Activated effector memory CD4-positive, alpha-beta T cell treated with anti-CD3 and anti-CD28 coated beads, Interleukin-2, amount 50 U/mL, for 16 hours (primary cell): ENCODE results near the gene SMARCD2.
A peak's percentile ranks its signal among the peaks of the same experiment; 100 is the strongest.

Experiments used
- DNase-seq: peaks from one replicate; pipeline ENCODE4 v3.0.0-alpha.2; 2020

Gene SMARCD2

DNA sequence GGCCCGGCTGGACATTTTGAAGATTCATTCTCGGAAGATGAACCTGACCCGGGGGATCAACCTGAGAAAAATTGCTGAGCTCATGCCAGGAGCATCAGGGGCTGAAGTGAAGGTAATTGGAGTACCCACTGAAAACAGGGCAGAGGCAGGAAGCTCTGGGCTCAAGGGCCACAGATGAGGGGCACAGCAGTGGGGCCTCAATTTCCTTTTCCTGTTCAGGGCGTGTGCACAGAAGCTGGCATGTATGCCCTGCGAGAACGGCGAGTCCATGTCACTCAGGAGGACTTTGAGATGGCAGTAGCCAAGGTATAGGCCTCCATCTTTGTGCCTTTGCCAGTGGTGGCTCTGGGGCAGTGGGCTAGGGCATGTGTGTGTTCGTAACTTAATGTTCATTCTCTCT lies 11.0 kb downstream of the SMARCD2 start:
- DNase-seq, result no peak

GRCh38 chr17:63830904-63831491 lies 11.5 kb downstream of the SMARCD2 start:
- no peak for DNase-seq

DNA sequence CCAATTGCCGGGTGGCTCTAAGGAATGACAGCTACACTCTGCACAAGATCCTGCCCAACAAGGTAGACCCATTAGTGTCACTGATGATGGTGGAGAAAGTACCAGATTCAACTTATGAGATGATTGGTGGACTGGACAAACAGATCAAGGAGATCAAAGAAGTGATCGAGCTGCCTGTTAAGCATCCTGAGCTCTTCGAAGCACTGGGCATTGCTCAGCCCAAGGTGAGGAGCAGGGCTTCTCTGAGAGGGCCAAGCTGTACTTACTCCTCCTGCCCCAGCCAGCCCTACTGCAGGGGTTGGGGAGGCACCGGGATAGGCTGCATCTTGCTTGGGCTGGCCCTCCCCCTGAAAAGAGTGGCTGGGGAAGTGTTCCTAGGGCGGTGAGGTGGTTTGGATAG lies 12.2 kb downstream of the SMARCD2 start:
- DNase-seq, result no peak

GRCh38 chr17:63828936-63829335 lies 13.5 kb downstream of the SMARCD2 start:
- no peak for DNase-seq

DNA sequence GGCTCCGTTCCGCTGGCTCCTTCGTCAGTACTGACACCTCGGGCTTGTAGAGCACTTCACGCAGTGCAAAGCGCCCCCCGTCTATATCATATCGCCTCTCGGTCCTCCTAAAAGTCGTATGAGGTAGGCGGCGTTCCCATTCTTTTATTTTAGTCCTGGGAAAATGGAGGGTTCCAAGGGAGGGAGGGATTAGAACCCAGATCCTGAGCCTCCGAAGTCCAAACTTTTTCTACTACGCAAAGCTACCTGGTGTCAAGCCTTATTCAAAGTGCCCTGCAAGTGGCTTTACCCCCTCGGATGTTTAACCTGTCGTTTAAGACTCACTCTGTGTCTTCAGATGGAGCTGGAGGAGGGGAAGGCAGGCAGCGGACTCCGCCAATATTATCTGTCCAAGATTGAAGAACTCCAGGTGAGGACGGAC lies 14.7 kb downstream of the SMARCD2 start:
- no peak for DNase-seq

- peak; percentile 98 for DNase-seq
Observed at GRCh38 chr17:63827002-63827800, 15.3 kb downstream of the SMARCD2 start, which contains the start of the genes FTSJ3 and PSMC5. Gene FTSJ3 (minus strand): TSS chr17:63827663. CDS start chr17:63826902, 761 bp downstream. Gene PSMC5 (plus strand): TSS chr17:63827431. CDS start chr17:63827491, 60 bp downstream.

- no peak for DNase-seq
Observed at GRCh38 chr17:63826468-63827001, 15.9 kb downstream of the SMARCD2 start.

DNA sequence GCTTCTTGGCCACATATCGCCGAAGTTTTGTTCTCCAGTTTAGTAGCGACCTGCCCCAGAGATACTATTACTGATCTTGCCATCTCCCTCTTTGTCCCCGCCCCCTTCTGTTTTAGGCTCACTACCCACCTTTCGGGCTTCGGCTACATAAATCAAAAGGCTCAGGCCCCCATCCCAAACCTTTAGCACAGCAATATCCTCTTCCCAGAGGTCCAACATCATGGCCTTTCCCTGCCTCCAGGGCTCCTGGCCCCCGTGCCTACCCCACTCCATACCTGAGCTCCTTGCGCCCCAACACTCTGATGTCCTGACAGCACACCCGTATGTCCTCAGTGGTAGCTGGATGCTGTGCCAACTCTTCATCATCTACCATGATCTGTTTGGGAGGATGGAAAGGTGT lies 18.1 kb downstream of the SMARCD2 start:
- no peak for DNase-seq

- no peak for DNase-seq
Observed at GRCh38 chr17:63823659-63824331, 18.7 kb downstream of the SMARCD2 start.

DNA sequence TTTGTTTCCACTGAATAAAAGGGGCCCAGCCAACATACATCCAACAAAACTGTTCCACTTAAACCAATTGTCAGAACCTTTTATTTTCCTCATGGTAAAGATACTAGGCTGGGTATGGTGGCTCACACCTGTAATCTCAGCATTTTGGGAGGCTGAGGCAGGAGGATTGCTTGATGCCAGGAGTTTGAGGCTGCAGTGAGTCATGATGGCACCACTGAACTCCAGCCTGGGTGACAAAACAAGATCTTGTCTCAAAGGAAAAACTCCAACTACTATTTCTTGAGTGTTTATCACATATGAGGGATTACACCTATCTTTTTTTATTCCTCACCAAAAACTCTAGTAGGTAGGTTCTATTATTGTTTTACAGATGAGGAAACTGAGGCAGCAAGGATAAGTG lies 19.9 kb downstream of the SMARCD2 start:
- no peak for DNase-seq

DNA sequence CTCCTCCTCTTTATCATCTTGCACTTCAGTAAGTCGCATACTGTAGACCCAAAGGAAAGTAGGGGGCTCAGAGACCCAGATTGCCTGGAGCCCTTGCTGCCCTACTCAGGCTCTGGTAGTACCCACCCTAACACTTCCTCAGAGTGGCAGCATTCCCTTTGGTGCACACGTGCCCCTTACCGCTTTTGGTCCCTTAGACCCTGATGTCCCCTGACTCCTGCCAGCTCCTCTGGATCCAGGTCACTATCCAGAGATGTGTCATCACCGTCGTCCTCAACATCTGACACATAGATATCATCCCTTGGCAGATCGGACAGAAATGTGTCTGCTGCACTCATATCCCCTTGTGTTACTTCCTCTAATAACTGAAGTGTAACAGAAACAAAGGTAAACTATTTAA lies 20.7 kb downstream of the SMARCD2 start:
- no peak for DNase-seq

- no peak for DNase-seq
Observed at GRCh38 chr17:63820963-63821561, 21.4 kb downstream of the SMARCD2 start.

DNA sequence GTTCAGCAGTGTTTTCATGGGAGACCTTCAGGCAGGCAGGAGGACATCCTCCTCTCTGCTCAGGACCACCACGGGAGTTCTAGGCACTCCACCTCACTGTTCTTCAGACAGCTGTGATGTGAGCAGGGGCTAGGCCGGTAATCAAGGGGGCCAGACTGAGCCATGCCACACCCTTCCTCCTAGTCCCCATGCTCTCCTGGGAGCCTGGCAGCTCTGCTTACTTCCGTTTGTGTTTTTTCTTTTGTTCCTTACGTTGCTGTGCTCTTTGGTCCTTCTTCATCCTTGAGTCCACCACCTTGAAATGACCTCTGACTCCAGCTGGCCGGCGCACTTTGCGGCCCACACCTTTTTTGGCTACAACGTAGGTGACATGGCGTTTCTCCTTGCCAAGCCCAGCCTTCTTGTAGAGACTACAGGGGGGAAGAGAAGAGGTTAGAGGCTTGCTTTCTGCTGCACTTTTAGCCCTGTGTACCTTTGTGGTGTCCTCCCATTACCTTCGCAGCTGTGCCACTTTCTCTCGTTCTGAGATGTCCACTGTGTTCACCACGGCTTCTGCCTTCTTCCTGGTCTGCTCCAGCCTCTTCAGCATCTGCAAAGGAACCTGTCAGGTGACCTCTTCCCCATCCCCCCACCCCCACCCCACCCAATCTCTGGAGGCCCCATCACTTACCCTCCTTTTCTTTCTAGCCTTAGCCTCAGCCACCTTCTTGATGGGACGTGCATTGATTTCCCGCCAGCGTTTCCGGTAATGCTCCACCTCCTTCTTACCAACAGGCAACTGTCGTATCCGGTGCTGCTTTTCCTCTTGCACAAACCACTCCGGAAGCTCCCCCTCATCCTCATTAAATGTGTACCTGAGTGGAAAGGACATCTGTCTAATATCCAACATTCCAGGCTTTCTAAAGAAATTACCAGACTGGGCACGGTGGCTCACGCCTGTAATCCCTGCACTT lies 22.6 kb downstream of the SMARCD2 start:
- no peak for DNase-seq

GRCh38 chr17:63819131-63819530 lies 23.4 kb downstream of the SMARCD2 start:
- DNase-seq, result no peak

DNA sequence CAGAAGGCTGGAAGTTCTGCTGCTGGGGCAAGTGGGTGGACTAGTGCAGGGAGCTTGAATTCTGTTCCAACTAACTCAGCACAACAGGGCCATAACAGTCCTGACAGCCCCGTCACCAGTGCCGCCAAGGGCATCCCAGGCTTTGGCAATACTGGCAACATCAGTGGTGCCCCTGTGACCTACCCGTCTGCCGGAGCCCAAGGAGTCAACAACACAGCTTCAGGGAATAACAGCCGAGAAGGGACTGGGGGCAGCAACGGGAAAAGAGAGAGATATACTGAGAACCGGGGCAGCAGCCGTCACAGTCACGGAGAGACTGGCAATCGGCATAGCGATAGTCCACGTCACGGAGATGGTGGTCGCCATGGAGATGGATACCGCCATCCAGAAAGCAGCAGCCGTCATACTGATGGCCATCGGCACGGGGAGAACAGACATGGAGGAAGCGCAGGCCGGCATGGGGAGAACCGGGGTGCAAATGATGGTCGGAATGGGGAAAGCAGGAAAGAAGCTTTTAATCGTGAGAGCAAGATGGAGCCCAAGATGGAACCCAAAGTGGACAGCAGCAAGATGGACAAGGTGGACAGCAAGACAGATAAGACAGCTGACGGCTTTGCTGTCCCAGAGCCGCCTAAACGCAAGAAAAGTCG lies 24.6 kb downstream of the SMARCD2 start:
- DNase-seq, result no peak

DNA sequence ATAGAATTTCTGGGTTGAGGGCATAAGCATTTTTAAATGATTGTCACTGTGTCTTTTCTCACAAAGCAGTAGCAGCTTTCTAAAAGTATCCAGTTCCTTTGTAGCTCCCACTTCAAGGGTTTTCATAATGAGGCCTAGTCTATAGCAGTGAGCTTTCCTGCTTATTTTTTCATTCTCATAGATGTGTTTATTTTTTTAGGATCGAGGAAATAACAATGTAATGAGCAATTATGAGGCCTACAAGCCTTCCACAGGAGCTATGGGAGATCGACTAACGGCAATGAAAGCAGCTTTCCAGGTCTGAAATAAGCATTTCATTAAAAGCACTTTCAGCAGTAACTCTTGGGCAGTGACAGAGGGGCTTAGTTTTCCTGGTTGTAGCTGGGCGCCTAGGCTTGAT lies 25.8 kb downstream of the SMARCD2 start:
- DNase-seq, result no peak

GRCh38 chr17:63816123-63816522 lies 26.4 kb downstream of the SMARCD2 start:
- no peak for DNase-seq

GRCh38 chr17:63809970-63810369 lies 32.5 kb downstream of the SMARCD2 start:
- DNase-seq, result no peak

DNA sequence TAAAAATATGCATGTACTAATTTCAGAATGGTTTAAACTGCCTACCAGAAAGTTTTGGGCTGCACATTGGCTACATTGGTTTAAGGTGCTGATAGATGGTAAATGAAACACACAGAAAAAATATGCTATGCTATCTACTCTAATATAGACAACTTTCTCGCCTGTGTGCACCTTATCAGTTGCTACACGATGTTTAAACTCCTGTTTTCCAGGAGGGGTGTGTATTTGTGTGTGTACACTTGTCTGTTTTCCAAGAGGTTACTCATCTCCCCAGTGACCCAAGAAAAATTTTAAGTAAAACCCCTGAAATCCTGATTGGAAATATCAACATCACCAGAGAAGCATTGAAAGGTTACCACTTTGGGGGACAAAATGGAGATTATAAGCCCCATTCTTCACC lies 36.9 kb downstream of the SMARCD2 start:
- no peak for DNase-seq

DNA sequence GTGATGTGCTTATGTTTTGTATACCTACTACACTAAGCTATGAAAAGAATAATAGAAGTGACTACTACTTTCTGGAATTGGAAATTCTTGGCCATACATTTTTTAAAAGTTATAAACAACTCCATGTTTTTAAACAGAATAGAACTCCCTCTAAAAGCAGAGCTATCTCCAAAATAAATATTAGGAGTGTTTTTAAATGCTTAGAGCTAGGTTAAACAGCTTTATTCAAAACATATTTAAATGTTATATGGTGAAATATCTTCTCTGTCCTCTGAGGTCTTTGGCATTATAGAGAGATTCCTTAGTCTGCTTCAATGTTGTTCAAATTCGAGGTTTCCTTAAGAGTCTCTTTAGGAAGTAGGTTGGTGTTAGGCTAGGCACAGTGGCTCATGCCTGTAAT lies 38.2 kb downstream of the SMARCD2 start:
- no peak for DNase-seq

- no peak for DNase-seq
Observed at GRCh38 chr17:63800783-63801182, 41.7 kb downstream of the SMARCD2 start.
